Thyroid gland (tissue), 4 donors: ENCODE measurements around the gene OLFM2. TPM values are rescaled to one million over a fixed set of nuclear protein-coding genes. Genes with fewer than 3 reads are reported as not detected.

Source experiments
- DNase-seq, 2 donors: peaks; one replicate each; pipeline ENCODE4 v3.0.0-alpha.2; 2019
- H3K27ac ChIP-seq, 3 donors: fragments of 200-600 bp; sonication (generic); 1 replicate in 2 of 3; 2 replicates in 1 of 3; pipeline ENCODE4 v1.5.1; 2016 to 2019; ENCODE audit warnings: mild to moderate bottlenecking in 1 of 3, moderate library complexity in 1 of 3
- H3K27me3 ChIP-seq: fragments of 200-600 bp; sonication (generic); one replicate; pipeline ENCODE4 v1.5.1; 2019
- H3K36me3 ChIP-seq, 2 donors: fragments of 200-600 bp; sonication (generic); one replicate each; pipeline ENCODE4 v1.5.1; 2016 to 2019
- H3K4me1 ChIP-seq, 2 donors: fragments of 200-600 bp; sonication (generic); one replicate each; pipeline ENCODE4 v1.5.1; 2017 to 2019
- H3K4me3 ChIP-seq, 3 donors: fragments of 200-600 bp; sonication (generic); replicated peaks in 1 of 3; 1 replicate in 2 of 3; 2 replicates in 1 of 3; pipeline ENCODE4 v1.5.1; 2016; ENCODE audit warnings: mild to moderate bottlenecking in 1 of 3
- H3K9me3 ChIP-seq: fragments of 200-600 bp; sonication (generic); one replicate; pipeline ENCODE4 v1.5.1; 2017
- CTCF ChIP-seq, 6 experiments: fragments of 200-600 bp in 3 of 6; fragments of 450-650 bp in 3 of 6; sonication (generic) in 3 of 6; IDR thresholded peaks; one replicate each; pipeline ENCODE4 v1.5.1; 2016 to 2019; ENCODE audit warnings: antibody characterized with exemption in 6 of 6, mild to moderate bottlenecking in 2 of 6, inconsistent platforms in 1 of 6, moderate library complexity in 1 of 6
- POLR2A ChIP-seq, 2 donors: fragments of 450-650 bp; IDR thresholded peaks; one replicate each; pipeline ENCODE4 v1.6.1; 2017; ENCODE audit warnings: antibody characterized with exemption in 2 of 2, mild to moderate bottlenecking in 2 of 2, moderate library complexity in 1 of 2
- WGBS, 2 donors: methylation state at CpG; one replicate each; pipeline ENCODE4 v1.1.5; 2017; 5-methylcytosine and 5-hydroxymethylcytosine counted together
- intact Hi-C: fragments of 100-400 bp; cut with DNase I; formaldehyde crosslinking; loops from one replicate; pipeline ENCODE4 v1.15.1; 2023
- total RNA-seq, 4 donors: library from RNA; depleted of rRNA; stranded (reverse); fragments of >200 nt; gene quantifications; one replicate each; pipeline ENCODE4 v1.2.3, GENCODE V29; 2016

Gene OLFM2
- total RNA-seq, 4 donors from 2014 or later, result 19.5 to 42.7 (median 37.8) TPM

DNA sequence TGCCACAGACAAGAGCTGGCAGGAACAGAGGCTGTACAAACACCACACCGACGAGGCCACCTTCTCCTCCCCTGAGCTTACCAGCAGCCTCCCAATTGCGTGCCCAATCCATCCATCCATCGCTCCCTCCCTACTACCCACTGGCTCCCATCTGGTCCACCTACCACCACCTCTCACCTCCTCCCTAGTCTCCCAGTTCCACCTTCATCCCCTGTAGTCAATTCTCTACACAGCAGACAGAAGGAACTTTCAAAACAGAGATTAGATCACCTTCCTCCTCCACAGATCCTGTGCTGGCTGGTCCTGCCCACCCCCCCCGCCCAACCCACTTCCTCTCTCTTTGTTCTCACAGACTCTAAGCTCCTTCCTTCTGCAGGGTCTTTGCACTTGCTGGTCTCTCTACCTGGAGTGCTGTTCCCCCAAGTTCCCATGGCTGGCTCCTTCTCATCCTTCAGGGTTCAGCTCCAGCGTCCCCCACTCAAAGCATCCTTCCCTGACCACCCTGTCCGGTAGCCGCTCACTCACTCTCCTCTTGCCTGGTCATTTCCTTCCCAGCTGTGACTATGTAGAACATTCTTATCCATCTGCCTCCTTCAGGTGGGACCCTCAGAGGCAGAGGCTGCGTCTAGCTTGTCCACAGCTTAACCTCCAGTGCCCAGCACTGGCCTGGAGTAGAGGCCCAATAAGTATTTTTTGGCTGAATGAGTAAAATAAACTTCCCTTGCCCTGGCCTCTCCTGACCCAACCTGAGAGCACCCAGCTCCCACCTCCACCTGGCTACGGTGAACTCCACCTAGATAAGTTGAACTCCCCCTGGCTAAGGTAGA is 78.2 kb downstream of the OLFM2 start:
- Histone ChIP-seq H3K36me3 (no peaks in the 10 kb centered on the region), H3K4me1 (no peaks in the 10 kb centered on the region), H3K4me3 (no peak overlapping the region), H3K27ac (no peak overlapping the region), H3K9me3 (no peaks in the 10 kb centered on the region), H3K27me3 (no peaks in the 10 kb centered on the region)
- intact Hi-C loops, result no loop called here
- no peak for TF ChIP-seq POLR2A (IDR thresholded peaks at IDR 0.05)
- no peak for TF ChIP-seq CTCF (IDR thresholded peaks at IDR 0.05)
- 87 to 91% methylated on average over 10 of the region's 10 CpGs for WGBS, 2 donors
- DNase-seq, result no peak

- intact Hi-C loops, result no loop called here
- WGBS, 2 donors, result 94 to 97% methylated on average over 13 of the region's 13 CpGs
- Histone ChIP-seq H3K27me3 (no peaks in the 10 kb centered on the region), H3K36me3 (no peaks in the 10 kb centered on the region), H3K9me3 (no peaks in the 10 kb centered on the region), H3K27ac (no peak overlapping the region), H3K4me3 (no peak overlapping the region), H3K4me1 (no peaks in the 10 kb centered on the region)
- no peak for TF ChIP-seq POLR2A (IDR thresholded peaks at IDR 0.05)
- no peak for TF ChIP-seq CTCF (IDR thresholded peaks at IDR 0.05)
- no peak for DNase-seq
These were observed 79.1 kb downstream of the OLFM2 start for GRCh38 chr19:9857076-9857721.

DNA sequence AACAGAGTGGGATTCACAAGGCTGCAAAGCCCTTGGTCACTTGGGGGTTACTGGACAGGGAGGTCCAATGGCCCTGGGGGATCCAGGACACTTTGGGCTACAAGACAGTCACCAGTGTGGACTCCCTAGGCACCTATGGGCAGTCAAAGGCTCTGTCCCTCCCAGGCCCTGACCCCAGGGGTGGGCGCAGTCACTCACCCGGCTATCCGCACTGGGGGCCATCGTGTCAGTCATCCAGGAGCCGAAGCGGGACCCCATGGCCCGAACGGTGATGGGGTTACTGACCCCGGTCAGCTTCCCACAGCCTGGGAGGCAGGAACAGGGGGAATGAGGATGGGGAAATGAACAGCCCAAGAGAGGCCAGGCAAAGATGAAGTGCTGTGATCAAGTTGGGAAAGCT is 79.7 kb downstream of the OLFM2 start:
- no peak for TF ChIP-seq POLR2A (IDR thresholded peaks at IDR 0.05)
- no peak for TF ChIP-seq CTCF (IDR thresholded peaks at IDR 0.05)
- no peak for DNase-seq
- no peak overlapping the region for H3K4me3 ChIP-seq
- no peaks in the 10 kb centered on the region for H3K36me3 ChIP-seq
- H3K27ac ChIP-seq, result no peak overlapping the region
- no peaks in the 10 kb centered on the region for H3K4me1 ChIP-seq
- WGBS, 2 donors, result 94 to 97% methylated on average over 9 of the region's 9 CpGs
- H3K9me3 ChIP-seq, result no peaks in the 10 kb centered on the region
- H3K27me3 ChIP-seq, result no peaks in the 10 kb centered on the region
- intact Hi-C loops, result no loop called here

- Histone ChIP-seq H3K4me1 (no peaks in the 10 kb centered on the region), H3K4me3 (no peak overlapping the region), H3K27me3 (no peaks in the 10 kb centered on the region), H3K9me3 (no peaks in the 10 kb centered on the region), H3K27ac (no peak overlapping the region), H3K36me3 (no peaks in the 10 kb centered on the region)
- TF ChIP-seq CTCF (IDR thresholded peaks at IDR 0.05) (no peak), POLR2A (IDR thresholded peaks at IDR 0.05) (no peak)
- intact Hi-C loops, result no loop called here
- 95% methylated on average over 16 to 37 of the region's 38 CpGs for WGBS, 2 donors
- DNase-seq, result no peak
These were observed 82.0 kb downstream of the OLFM2 start for GRCh38 chr19:9854282-9854846.
